K562 (cell line): ENCODE data around the gene CDH18. TPM values are rescaled to one million over a fixed set of nuclear protein-coding genes. Genes with fewer than 3 reads are reported as not detected.

Experiments
- ATAC-seq: fragments of 200-7000 bp; cut with Tn5 transposase; 3 replicates; pipeline ENCODE4 v1.9.1; 2020; ENCODE audit warnings: moderate library complexity
- Bru-seq: library from RNA; stranded (reverse); fragments of 400-500 nt; gene quantifications from one replicate; lab custom pipeline; 2021; lab: Mats Ljungman, UMichigan
- BruChase-seq, 2 experiments: library from RNA; stranded (reverse); fragments of 400-500 nt; gene quantifications; one replicate each; lab custom pipeline; 2021; lab: Mats Ljungman, UMichigan
- BruUV-seq: library from RNA; stranded (reverse); fragments of 400-500 nt; replicated peaks from 2 replicates; lab custom pipeline; 2021; lab: Mats Ljungman, UMichigan
- CTCF ChIA-PET: fragments of 300-600 bp; formaldehyde crosslinking; extraction: SDS; loops from one replicate; lab custom pipeline; 2021; ENCODE audit warnings: low intra/inter-chr PET ratio; lab: Yijun Ruan, JAX
- POLR2A ChIA-PET: fragments of 300-600, 350-650 bp; sonication (Branson Sonifier 250); formaldehyde crosslinking; extraction: SDS; loops from one replicate; lab custom pipeline; 2021; ENCODE audit warnings: antibody characterized with exemption, inconsistent platforms; lab: Yijun Ruan, JAX
- DNase-seq, 4 experiments: peaks; one replicate each; pipeline versions ENCODE4 v3.0.0 to v3.0.0-alpha.2; 2011 to 2018; ENCODE audit warnings: low spot score in 3 of 4, mixed read lengths in 3 of 4; ENCODE audit errors: extremely low read depth in 1 of 4
- FAIRE-seq: peaks from 2 replicates; lab custom pipeline; 2011; peaks lifted over from hg19 to GRCh38; lab: Jason Lieb, UNC
- H2AFZ ChIP-seq: 2 replicates; pipeline ENCODE4 v1.6.0; 2011; ENCODE audit warnings: low read depth, low read length, control low read depth, inconsistent platforms
- H3K27ac ChIP-seq: fragments of 200-600 bp; 3 replicates; pipeline ENCODE4 v1.8.0; 2011; ENCODE audit warnings: low read depth, mild to moderate bottlenecking, control low read depth, inconsistent platforms, low read length, moderate library complexity, mixed read lengths; ENCODE audit errors: extremely low read depth
- H3K27me3 ChIP-seq, 2 experiments: fragments of 300-600 bp in 1 of 2; 2 replicates in 1 of 2; 3 replicates in 1 of 2; pipeline versions ENCODE4 v1.6.0 to v1.8.0; 2011; ENCODE audit warnings: inconsistent platforms in 2 of 2, low read length in 2 of 2, mild to moderate bottlenecking in 1 of 2, mixed read lengths in 1 of 2, moderate library complexity in 1 of 2; ENCODE audit not compliant: control insufficient read depth in 2 of 2, insufficient read depth in 2 of 2
- H3K36me3 ChIP-seq: fragments of 300-600 bp; 3 replicates; pipeline ENCODE4 v1.8.0; 2011; ENCODE audit warnings: mild to moderate bottlenecking, low read length, inconsistent platforms; ENCODE audit not compliant: control insufficient read depth, insufficient read depth
- H3K4me1 ChIP-seq, 2 experiments: fragments of 200-600 bp in 1 of 2; replicated peaks in 1 of 2; 2 replicates in 1 of 2; 3 replicates in 1 of 2; pipeline versions ENCODE4 v1.5.1 to v1.8.0; 2011; ENCODE audit warnings: inconsistent platforms in 2 of 2, low read length in 2 of 2, mild to moderate bottlenecking in 1 of 2, mixed read lengths in 1 of 2, moderate library complexity in 1 of 2; ENCODE audit not compliant: control insufficient read depth in 2 of 2, insufficient read depth in 2 of 2
- H3K4me2 ChIP-seq: 2 replicates; pipeline ENCODE4 v1.6.1; 2011; ENCODE audit warnings: low read length, control low read depth, inconsistent platforms, mixed read lengths; ENCODE audit not compliant: insufficient read depth
- H3K4me3 ChIP-seq: fragments of 200-600 bp; sonication (generic), shearing (Covaris generic); 2 replicates; pipeline ENCODE4 v1.5.1; 2016; ENCODE audit warnings: control low read depth, inconsistent platforms
- H3K79me2 ChIP-seq: fragments of 200-600 bp; 3 replicates; pipeline ENCODE4 v1.8.0; 2011; ENCODE audit warnings: low read length, inconsistent platforms; ENCODE audit not compliant: control insufficient read depth, insufficient read depth
- H3K9ac ChIP-seq, 2 experiments: 2 replicates each; pipeline versions ENCODE4 v1.6.0 to v1.6.1; 2011; ENCODE audit warnings: low read depth in 2 of 2, low read length in 2 of 2, control low read depth in 1 of 2, inconsistent platforms in 1 of 2, mild to moderate bottlenecking in 1 of 2, mixed read lengths in 1 of 2; ENCODE audit not compliant: insufficient read depth in 1 of 2
- H3K9me1 ChIP-seq: one replicate; pipeline ENCODE4 v1.6.0; 2011; ENCODE audit warnings: inconsistent platforms, mild to moderate bottlenecking, low read length, moderate library complexity; ENCODE audit not compliant: control insufficient read depth, insufficient read depth
- H3K9me3 ChIP-seq: replicated peaks from 2 replicates; pipeline ENCODE4 v1.5.1; 2011; ENCODE audit warnings: low read depth, low read length, inconsistent platforms; ENCODE audit not compliant: control insufficient read depth, insufficient read depth
- H4K20me1 ChIP-seq: replicated peaks from 2 replicates; pipeline ENCODE4 v1.6.1; 2011; ENCODE audit warnings: low read length, inconsistent platforms, mixed read lengths; ENCODE audit not compliant: control insufficient read depth, insufficient read depth
- CHD4 ChIP-seq: fragments of 200-600 bp; sonication (generic); IDR thresholded peaks from 3 replicates; pipeline ENCODE4 v1.6.1; 2012; ENCODE audit warnings: low read depth, mild to moderate bottlenecking, mixed read lengths, low read length, inconsistent platforms; ENCODE audit not compliant: insufficient read depth, insufficient replicate concordance, poor library complexity, severe bottlenecking
- EWSR1 ChIP-seq: fragments of 450-650 bp; IDR thresholded peaks from 2 replicates; pipeline ENCODE4 v1.6.1; 2018; ENCODE audit warnings: borderline replicate concordance, mild to moderate bottlenecking, low read depth, moderate library complexity; ENCODE audit not compliant: partially characterized antibody
- LCOR ChIP-seq: sonication (generic); formaldehyde crosslinking; IDR thresholded peaks from 2 replicates; pipeline ENCODE4 v1.8.0; 2022; ENCODE audit warnings: mild to moderate bottlenecking, missing genetic modification reagents
- MIER1 ChIP-seq: fragments of 450-650 bp; IDR thresholded peaks from 2 replicates; pipeline ENCODE4 v1.6.1; 2016; ENCODE audit warnings: antibody characterized with exemption, mild to moderate bottlenecking, low read depth
- SAP30 ChIP-seq: fragments of 200-600 bp; sonication (generic); IDR thresholded peaks from 2 replicates; pipeline ENCODE4 v1.6.1; 2012; ENCODE audit warnings: borderline replicate concordance, low read depth, mild to moderate bottlenecking, moderate library complexity, low read length, control low read depth, inconsistent platforms; ENCODE audit not compliant: insufficient read depth, poor library complexity, severe bottlenecking
- TAF7 ChIP-seq: fragments of 450-650 bp; IDR thresholded peaks from 2 replicates; pipeline ENCODE4 v1.6.1; 2016; ENCODE audit warnings: missing genetic modification characterization, missing compliant biosample characterization
- WHSC1 ChIP-seq: IDR thresholded peaks from one replicate; pipeline ENCODE4 v1.6.1; 2012; ENCODE audit warnings: low read length, control low read depth, inconsistent platforms
- ZBTB8A ChIP-seq: fragments of 450-650 bp; IDR thresholded peaks from 2 replicates; pipeline ENCODE4 v1.6.1; 2018; ENCODE audit warnings: mild to moderate bottlenecking, moderate library complexity; ENCODE audit not compliant: partially characterized antibody
- ZFP36 ChIP-seq: fragments of 150-350 bp; IDR thresholded peaks from 2 replicates; pipeline ENCODE4 v1.6.1; 2018; ENCODE audit warnings: low read length, low read depth; ENCODE audit not compliant: partially characterized antibody
- ZNF324 ChIP-seq: fragments of 250-450 bp; sonication (Bioruptor Pico); IDR thresholded peaks from 2 replicates; pipeline ENCODE4 v1.4.0; 2020; ENCODE audit warnings: mild to moderate bottlenecking
- ZNF584 ChIP-seq: fragments of 200-800 bp; sonication (Bioruptor generic); IDR thresholded peaks from 2 replicates; pipeline ENCODE4 v1.6.1; 2016; ENCODE audit warnings: low read depth, mild to moderate bottlenecking, missing genetic modification characterization, missing compliant biosample characterization
- WGBS: fragments of 100-300 bp; shearing (Covaris generic); methylation state at CpG from one replicate; pipeline ENCODE4 v1.1.6; 2016; ENCODE audit warnings: low coverage, mixed read lengths; ENCODE audit not compliant: insufficient coverage; ENCODE audit errors: missing lambda C conversion rate; 5-methylcytosine and 5-hydroxymethylcytosine counted together
- in situ Hi-C: fragments of 300-500 bp; cut with MboI; formaldehyde crosslinking; loops from 4 replicates; pipeline ENCODE4 v1.15.0; 2018; ENCODE audit warnings: inconsistent platforms, mixed read lengths
- intact Hi-C: fragments of 100-400 bp; cut with micrococcal nuclease; formaldehyde crosslinking; loops from 2 replicates; pipeline ENCODE4 v1.14.2; 2022
- long read RNA-seq, 3 experiments: library from polyadenylated mRNA in 2 of 3; library from RNA in 1 of 3; unstranded in 2 of 3; stranded (forward) in 1 of 3; transcript quantifications; one replicate each; pipeline ENCODE4 v2.0.0, GENCODE V29; 2019 to 2022
- polyA minus RNA-seq, 3 experiments: library from RNA; depleted of rRNA, polyadenylated mRNA; stranded (reverse); fragments of >200 nt; gene quantifications; 2 replicates each; pipeline ENCODE4 v1.2.3, GENCODE V29; 2011
- polyA plus RNA-seq, 8 experiments: library from polyadenylated mRNA; depleted of rRNA in 4 of 8; stranded (reverse) in 5 of 8; unstranded in 3 of 8; fragments of >200 nt; fragmentation: Nextera tagmentation in 2 of 8; fragmentation: Illumina TruSeq in 1 of 8; extraction: Ambion mirVana in 2 of 8; extraction: Trizol in 1 of 8; gene quantifications; 2 replicates each; pipeline versions ENCODE4 v1.2.1 to v1.2.3, GENCODE V29; 2011 to 2014; ENCODE audit warnings: inconsistent platforms in 1 of 8, missing spikeins in 1 of 8
- total RNA-seq, 7 experiments: library from RNA; depleted of rRNA in 6 of 7; stranded (reverse); fragments of >200 nt in 6 of 7; fragmentation: Illumina TruSeq in 2 of 7; extraction: Trizol in 2 of 7; gene quantifications; 2 replicates each; pipeline versions ENCODE4 v1.2.1 to v1.2.3, GENCODE V29; 2011 to 2021; ENCODE audit warnings: low replicate concordance in 1 of 7
- TF ChIP-seq, protein P1 (sequence below), 3 experiments: IDR thresholded peaks in 2 of 3; conservative IDR thresholded peaks in 1 of 3; 2 replicates each; pipeline ENCODE4 v1.5.1; 2011 to 2012; ENCODE audit warnings: low read length in 3 of 3, mild to moderate bottlenecking in 3 of 3, control low read depth in 2 of 3, improper control_type of control experiment in 1 of 3, inconsistent platforms in 1 of 3, low read depth in 1 of 3, mixed read lengths in 1 of 3, moderate library complexity in 1 of 3; ENCODE audit not compliant: insufficient read depth in 2 of 3

CDH18 gene, protein sequence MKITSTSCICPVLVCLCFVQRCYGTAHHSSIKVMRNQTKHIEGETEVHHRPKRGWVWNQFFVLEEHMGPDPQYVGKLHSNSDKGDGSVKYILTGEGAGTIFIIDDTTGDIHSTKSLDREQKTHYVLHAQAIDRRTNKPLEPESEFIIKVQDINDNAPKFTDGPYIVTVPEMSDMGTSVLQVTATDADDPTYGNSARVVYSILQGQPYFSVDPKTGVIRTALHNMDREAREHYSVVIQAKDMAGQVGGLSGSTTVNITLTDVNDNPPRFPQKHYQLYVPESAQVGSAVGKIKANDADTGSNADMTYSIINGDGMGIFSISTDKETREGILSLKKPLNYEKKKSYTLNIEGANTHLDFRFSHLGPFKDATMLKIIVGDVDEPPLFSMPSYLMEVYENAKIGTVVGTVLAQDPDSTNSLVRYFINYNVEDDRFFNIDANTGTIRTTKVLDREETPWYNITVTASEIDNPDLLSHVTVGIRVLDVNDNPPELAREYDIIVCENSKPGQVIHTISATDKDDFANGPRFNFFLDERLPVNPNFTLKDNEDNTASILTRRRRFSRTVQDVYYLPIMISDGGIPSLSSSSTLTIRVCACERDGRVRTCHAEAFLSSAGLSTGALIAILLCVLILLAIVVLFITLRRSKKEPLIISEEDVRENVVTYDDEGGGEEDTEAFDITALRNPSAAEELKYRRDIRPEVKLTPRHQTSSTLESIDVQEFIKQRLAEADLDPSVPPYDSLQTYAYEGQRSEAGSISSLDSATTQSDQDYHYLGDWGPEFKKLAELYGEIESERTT
- total RNA-seq (2011; cell fraction: chromatin; rRNA removed; ENCODE audit: low replicate concordance), result 2.4 and 2.6 TPM in 2 replicates
- total RNA-seq (2011; cell fraction: nucleolus; rRNA removed), result 1.2 TPM in 2 replicates
- 0.73 and 2.6 TPM in 2 replicates for total RNA-seq (2011; cell fraction: nucleoplasm; rRNA removed)
- 0.08 and 0.27 TPM in 2 replicates for total RNA-seq (2014; rRNA removed)
- 0.29 and 0.45 TPM in 2 replicates for total RNA-seq (2014; rRNA removed; fragmentation: Illumina TruSeq; extraction: Trizol)
- total RNA-seq (2015; rRNA removed; fragmentation: Illumina TruSeq; extraction: Trizol), result 0.72 and 0.87 TPM in 2 replicates
- total RNA-seq (2021), result 0.18 and 0.87 TPM in 2 replicates
- 0.09 and 1.4 TPM in 2 replicates for polyA plus RNA-seq (2011; rRNA removed)
- 1.2 TPM in 1 of 2 replicates, not detected in the other for polyA plus RNA-seq (2011; cell fraction: cytosol; rRNA removed)
- polyA plus RNA-seq (2011; cell fraction: nucleus; rRNA removed), result 1.2 TPM in 1 of 2 replicates, not detected in the other
- polyA plus RNA-seq (2012), result 0.50 and 0.59 TPM in 2 replicates
- polyA plus RNA-seq (2014; fragmentation: Illumina TruSeq; extraction: Trizol), result 0.26 and 0.49 TPM in 2 replicates
- polyA plus RNA-seq (2014; fragmentation: Nextera tagmentation; extraction: Ambion mirVana), result under 1 TPM; 0.18 to 0.31 TPM
- 0.19 and 0.44 TPM in 2 replicates for polyA plus RNA-seq (2014; rRNA removed)
- polyA minus RNA-seq (2011; rRNA and poly(A)+ RNA removed), result 3.2 TPM in 1 of 2 replicates, not detected in the other
- 1.9 TPM in 1 of 2 replicates, not detected in the other for polyA minus RNA-seq (2011; cell fraction: cytosol; rRNA and poly(A)+ RNA removed)
- polyA minus RNA-seq (2011; cell fraction: nucleus; rRNA and poly(A)+ RNA removed), result 4.2 TPM in 1 of 2 replicates, not detected in the other
- percentile 17 among the genes with signal in this experiment for Bru-seq, nascent RNA
- BruChase-seq, experiment 1, labeled RNA remaining after a 2-hour chase, result percentile 15 among the genes with signal in this experiment
- percentile 14 among the genes with signal in this experiment for BruChase-seq, experiment 2, labeled RNA remaining after a 6-hour chase
- long read RNA-seq, experiment 1, partial matches to known transcripts, result 0 of 2 reads
- long read RNA-seq, experiment 1, other reads (novel, unspliced or antisense), result 2 of 2 reads
- long read RNA-seq, experiment 2, partial matches to known transcripts, result 1 of 1 reads
- long read RNA-seq, experiment 2, other reads (novel, unspliced or antisense), result 0 of 1 reads
- long read RNA-seq, experiment 3, result 0 reads

DNA sequence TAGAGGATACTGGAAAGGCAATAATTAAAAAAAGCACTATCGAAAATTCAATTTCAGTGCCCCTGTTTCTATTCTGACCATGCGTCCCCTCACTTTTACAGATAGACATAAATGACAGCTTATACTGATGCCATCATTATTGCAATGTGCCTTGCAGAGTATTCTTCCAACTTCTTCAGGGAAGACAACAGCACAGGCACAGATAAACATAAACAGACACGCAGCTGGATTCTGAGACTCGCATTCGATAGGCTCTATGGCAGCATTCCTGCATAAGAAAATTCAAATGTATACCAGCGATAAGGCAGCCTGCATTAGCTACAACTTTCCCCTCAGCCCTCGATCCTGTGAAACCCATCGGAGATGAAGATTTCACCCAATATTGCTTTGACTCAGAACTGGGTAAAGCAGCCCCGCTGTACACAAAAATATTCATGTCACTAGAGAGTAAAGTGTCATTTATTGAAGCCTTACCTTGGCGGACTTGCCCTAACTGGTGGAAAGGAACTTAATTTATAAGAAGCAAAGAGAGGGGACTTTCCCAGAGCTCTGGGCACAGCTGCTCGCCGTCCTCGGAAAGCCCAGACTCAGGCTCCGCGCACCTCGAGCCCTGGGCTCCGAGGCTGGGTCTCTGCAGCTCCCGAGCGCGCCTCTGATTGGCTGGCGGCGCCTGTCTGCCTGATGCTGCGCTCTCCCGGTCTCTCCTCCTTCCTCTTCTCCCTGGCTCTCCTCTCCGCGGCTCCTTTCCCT lies at the start of gene CDH18:
Gene CDH18, minus strand, starts transcription at position 589 of the 750 bp plus-strand sequence. CDS start 149,214 bp downstream, outside the sequence.
- Histone ChIP-seq H3K9ac (no peak within 1 kb of the TSS), H3K9me3 (no peaks in the 10 kb centered on the region; the same call in 1 of the 2 replicates), H3K79me2 (no peaks in the 10 kb centered on the region), H3K27me3 (no peaks in the 10 kb centered on the region), H3K4me2 (no peak within 1 kb of the TSS), H3K27ac (no peak within 1 kb of the TSS), H3K9me1 (no peaks in the 10 kb centered on the region), H3K4me3 (no peak within 1 kb of the TSS), H4K20me1 (no peaks in the 10 kb centered on the region), H2AFZ (no peak within 1 kb of the TSS), H3K4me1 (no peaks in the 10 kb centered on the region), H3K36me3 (no peaks in the 10 kb centered on the region)
- in situ Hi-C loops, result no loop called here
- BruUV-seq, result no TSS peak
- intact Hi-C loops, result no loop called here
- ChIA-PET CTCF (no interaction called here), POLR2A (no interaction called here)
- FAIRE-seq, result no peak
- under 1% methylated on average over 26 of the region's 26 CpGs for WGBS
- no peak for ATAC-seq
- no peak for DNase-seq
- TF ChIP-seq TAF7 (tag) (no peak), SAP30 (no peak), ZFP36 (no peak), ZBTB8A (no peak), LCOR (no peak), EWSR1 (no peak), MIER1 (no peak), ZNF324 (CRISPR knock-in tag) (no peak), CHD4 (no peak), WHSC1 (no peak), ZNF584 (CRISPR knock-in tag) (no peak)
- TF ChIP-seq, protein P1, sequence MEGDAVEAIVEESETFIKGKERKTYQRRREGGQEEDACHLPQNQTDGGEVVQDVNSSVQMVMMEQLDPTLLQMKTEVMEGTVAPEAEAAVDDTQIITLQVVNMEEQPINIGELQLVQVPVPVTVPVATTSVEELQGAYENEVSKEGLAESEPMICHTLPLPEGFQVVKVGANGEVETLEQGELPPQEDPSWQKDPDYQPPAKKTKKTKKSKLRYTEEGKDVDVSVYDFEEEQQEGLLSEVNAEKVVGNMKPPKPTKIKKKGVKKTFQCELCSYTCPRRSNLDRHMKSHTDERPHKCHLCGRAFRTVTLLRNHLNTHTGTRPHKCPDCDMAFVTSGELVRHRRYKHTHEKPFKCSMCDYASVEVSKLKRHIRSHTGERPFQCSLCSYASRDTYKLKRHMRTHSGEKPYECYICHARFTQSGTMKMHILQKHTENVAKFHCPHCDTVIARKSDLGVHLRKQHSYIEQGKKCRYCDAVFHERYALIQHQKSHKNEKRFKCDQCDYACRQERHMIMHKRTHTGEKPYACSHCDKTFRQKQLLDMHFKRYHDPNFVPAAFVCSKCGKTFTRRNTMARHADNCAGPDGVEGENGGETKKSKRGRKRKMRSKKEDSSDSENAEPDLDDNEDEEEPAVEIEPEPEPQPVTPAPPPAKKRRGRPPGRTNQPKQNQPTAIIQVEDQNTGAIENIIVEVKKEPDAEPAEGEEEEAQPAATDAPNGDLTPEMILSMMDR (IDR thresholded peaks at IDR 0.05 in 2 of 3, conservative IDR thresholded peaks at IDR 0.05 in 1 of 3; ENCODE audit: insufficient read depth in 2 of 3, low read depth in 1 of 3, low read length in 3 of 3), result no peak
